ENCODE data around the gene GBX2. TPM values are rescaled to one million over a fixed set of nuclear protein-coding genes. Genes with fewer than 3 reads are reported as not detected.

The GBX2 gene
- total RNA-seq, 6 experiments from 2014 or later, result not detected

DNA sequence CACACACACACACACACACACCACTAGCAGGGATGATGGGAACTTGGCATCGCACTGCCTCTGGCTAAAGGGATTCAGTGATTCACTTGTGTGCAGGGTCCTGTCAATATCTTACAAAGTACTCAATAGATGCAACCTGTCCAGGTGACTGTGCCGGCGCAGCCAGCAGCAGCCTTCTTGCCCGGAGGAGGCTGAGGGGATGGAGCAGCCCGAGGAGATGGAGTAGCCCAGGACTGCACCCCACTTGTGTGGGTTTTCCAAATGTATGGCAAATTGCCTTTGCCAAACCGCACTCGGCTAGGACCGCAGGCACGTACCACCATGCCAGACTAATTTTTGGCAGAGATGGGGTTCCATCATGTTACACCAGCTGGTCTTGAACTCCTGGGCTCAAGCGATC, 31.1 kb downstream of the GBX2 start:
- H3K27me3 ChIP-seq, result no peaks in the 10 kb centered on the region
- no peak for DNase-seq
- TF ChIP-seq POLR2A (IDR thresholded peaks at IDR 0.05) (no peak), CTCF (IDR thresholded peaks at IDR 0.05) (no peak)
- H3K4me3 ChIP-seq, result no peak overlapping the region
- no peaks in the 10 kb centered on the region for H3K36me3 ChIP-seq
- no peaks in the 10 kb centered on the region for H3K9me3 ChIP-seq
- H3K27ac ChIP-seq, result no peak overlapping the region
- no peak for ATAC-seq
- intact Hi-C loops (cut with DNase I), result no loop called here
- 90% methylated on average over 4 of the region's 10 CpGs for WGBS (ENCODE audit: insufficient coverage, low coverage, low lambda C conversion rate, missing lambda C conversion rate)
- no peaks in the 10 kb centered on the region for H3K4me1 ChIP-seq

DNA sequence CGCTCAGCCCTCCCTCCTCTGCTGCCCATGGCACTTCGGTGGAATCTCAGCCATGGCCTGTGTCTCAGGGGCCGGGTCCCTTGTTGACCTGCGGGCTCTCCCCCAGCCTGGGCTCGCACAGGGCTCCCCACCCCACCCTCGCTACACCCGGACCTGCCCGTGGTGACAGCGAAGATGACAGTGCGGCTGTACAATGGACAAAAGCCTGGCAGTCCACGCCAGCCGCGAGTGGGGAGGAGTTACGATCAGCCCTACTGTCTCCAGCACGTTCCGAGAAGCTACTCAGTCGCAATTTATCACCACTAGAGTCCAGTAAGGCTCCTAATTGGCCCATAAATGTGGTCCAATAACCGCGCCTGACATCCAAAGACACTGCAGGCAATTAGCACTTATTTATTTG, 31.6 kb downstream of the GBX2 start:
- no peak for DNase-seq

DNA sequence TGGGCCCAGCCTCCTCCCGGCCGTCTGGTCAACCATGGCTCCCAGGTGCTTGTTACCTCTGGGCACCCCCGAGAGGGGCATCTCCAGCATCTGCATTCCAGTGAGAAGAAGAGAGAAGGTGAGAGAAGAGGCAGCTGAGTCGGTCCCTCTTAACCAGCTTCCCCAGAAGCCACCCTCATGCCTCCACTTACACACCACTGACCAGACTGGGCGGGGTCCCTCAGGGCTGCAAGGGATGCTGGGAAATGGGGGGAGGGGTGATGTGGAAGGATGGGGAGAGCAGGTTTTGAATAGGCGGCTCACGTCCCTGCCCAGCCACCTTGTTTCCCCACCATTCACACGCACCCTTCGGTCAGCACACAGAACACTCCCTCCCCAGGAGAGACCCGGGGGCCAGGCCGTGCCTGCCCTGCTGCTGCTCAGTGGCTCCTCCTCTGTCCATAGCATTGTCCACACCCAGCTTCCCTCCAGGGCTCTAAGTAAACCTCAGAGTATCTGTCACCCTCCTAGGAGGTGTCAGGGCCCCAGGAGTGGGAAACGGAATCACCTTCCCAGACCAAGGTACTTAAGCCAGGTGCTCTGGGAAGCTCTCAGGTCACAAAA, 34.7 kb downstream of the GBX2 start:
- Histone ChIP-seq H3K9me3 (no peaks in the 10 kb centered on the region), H3K36me3 (no peaks in the 10 kb centered on the region), H3K4me3 (no peak overlapping the region), H3K4me1 (no peaks in the 10 kb centered on the region), H3K27ac (no peak overlapping the region), H3K27me3 (no peaks in the 10 kb centered on the region)
- TF ChIP-seq CTCF (IDR thresholded peaks at IDR 0.05), result no peak
- TF ChIP-seq POLR2A (IDR thresholded peaks at IDR 0.05), result no peak
- ATAC-seq, result no peak
- no peak for DNase-seq
- intact Hi-C loops (cut with DNase I), result no loop called here
- 75% methylated on average over 4 of the region's 12 CpGs for WGBS (ENCODE audit: insufficient coverage, low coverage, low lambda C conversion rate, missing lambda C conversion rate)

More for the DNA sequence above, 31.6 kb downstream of the GBX2 start:
- Histone ChIP-seq H3K27me3 (no peaks in the 10 kb centered on the region), H3K36me3 (no peaks in the 10 kb centered on the region), H3K9me3 (no peaks in the 10 kb centered on the region), H3K4me3 (no peak overlapping the region), H3K27ac (no peak overlapping the region), H3K4me1 (no peaks in the 10 kb centered on the region)
- intact Hi-C loops (cut with DNase I), result no loop called here
- TF ChIP-seq CTCF (IDR thresholded peaks at IDR 0.05) (no peak), POLR2A (IDR thresholded peaks at IDR 0.05) (no peak)
- 60% methylated on average over 2 of the region's 19 CpGs for WGBS (ENCODE audit: insufficient coverage, low coverage, low lambda C conversion rate, missing lambda C conversion rate)
- peak in 1 of 4 donors; percentile 49 for ATAC-seq

DNA sequence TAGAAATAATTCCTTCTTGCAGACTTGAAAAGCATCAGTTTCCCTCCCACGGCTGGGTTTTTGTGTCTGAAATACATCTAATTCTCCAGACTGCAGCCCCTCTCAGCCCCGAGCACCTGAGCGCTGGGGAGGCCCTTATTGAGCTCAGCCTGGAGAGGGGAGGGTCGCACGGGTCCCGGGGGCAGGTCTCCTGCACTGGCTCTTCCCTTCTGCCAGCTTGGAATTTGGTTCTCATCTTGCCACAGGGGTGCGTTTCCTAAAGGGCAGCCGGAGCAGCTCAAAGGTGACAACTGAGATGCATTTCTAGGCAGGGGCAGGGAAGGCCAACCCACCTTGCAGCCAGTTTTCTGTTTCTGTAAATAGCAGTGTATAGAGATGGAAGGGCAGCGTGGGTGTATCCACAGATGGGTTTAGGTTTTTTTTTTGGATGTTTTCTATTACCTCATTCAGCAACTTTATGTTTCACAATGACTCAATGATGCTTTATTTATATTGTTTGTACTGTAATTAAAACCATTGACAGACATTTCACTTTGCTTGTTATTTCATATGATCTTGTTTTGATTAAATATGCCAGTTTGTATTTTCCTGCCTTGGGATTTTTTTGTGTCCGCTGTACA, 37.0 kb downstream of the GBX2 start:
- Histone ChIP-seq H3K36me3 (no peaks in the 10 kb centered on the region), H3K4me3 (no peak overlapping the region), H3K4me1 (no peaks in the 10 kb centered on the region), H3K27ac (no peak overlapping the region), H3K27me3 (no peaks in the 10 kb centered on the region), H3K9me3 (no peaks in the 10 kb centered on the region)
- 96% methylated on average over 4 of the region's 10 CpGs for WGBS (ENCODE audit: insufficient coverage, low coverage, low lambda C conversion rate, missing lambda C conversion rate)
- ATAC-seq (no peak), DNase-seq (no peak)
- intact Hi-C loops (cut with DNase I), result no loop called here
- TF ChIP-seq CTCF (IDR thresholded peaks at IDR 0.05) (no peak), POLR2A (IDR thresholded peaks at IDR 0.05) (no peak)
